Stomach (tissue), 4 donors: Measurements from ENCODE around the gene EML6.

Source experiments
- EP300 ChIP-seq: sonication (generic); formaldehyde crosslinking; IDR thresholded peaks from one replicate; pipeline ENCODE4 v1.6.1; 2017; ENCODE audit warnings: antibody characterized with exemption
- POLR2A ChIP-seq, 4 donors: fragments of 450-650 bp; IDR thresholded peaks; one replicate each; pipeline ENCODE4 v1.6.1; 2016; ENCODE audit warnings: antibody characterized with exemption in 4 of 4, control low read depth in 2 of 4, mild to moderate bottlenecking in 1 of 4, moderate library complexity in 1 of 4
- POLR2AphosphoS5 ChIP-seq, 3 donors: sonication (generic); formaldehyde crosslinking; IDR thresholded peaks; one replicate each; pipeline ENCODE4 v1.6.1; 2016; ENCODE audit warnings: antibody characterized with exemption in 3 of 3
- TF ChIP-seq, protein P1 (sequence below), 7 experiments: fragments of 450-650 bp in 4 of 7; fragments of 200-600 bp in 3 of 7; sonication (generic) in 3 of 7; IDR thresholded peaks; one replicate each; pipeline ENCODE4 v1.5.1; 2016 to 2019; ENCODE audit warnings: antibody characterized with exemption in 7 of 7, control low read depth in 2 of 7, mild to moderate bottlenecking in 1 of 7

DNA sequence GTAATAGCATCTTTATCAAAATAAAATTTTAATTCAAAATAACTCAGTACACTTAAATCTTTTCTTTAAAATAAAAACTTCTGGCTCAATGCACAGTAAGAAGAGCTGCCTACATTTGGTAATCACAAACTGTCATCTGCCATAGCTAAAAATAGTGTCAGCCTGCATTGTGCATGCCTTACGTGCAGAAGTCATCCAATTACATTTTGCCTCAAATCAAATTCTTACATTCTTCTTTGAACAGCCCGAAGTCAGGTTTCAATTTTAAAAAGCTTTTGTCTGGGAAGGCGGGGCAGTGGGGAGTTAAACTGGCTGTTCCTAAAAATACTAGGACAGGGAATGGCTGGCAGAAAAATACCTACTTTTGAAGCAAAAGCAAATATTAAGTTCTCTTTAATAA, 275.7 kb downstream of the EML6 start:
- TF ChIP-seq POLR2A (IDR thresholded peaks at IDR 0.05) (no peak), EP300 (no peak), POLR2AphosphoS5 (IDR thresholded peaks at IDR 0.05) (no peak)
- TF ChIP-seq, protein P1, sequence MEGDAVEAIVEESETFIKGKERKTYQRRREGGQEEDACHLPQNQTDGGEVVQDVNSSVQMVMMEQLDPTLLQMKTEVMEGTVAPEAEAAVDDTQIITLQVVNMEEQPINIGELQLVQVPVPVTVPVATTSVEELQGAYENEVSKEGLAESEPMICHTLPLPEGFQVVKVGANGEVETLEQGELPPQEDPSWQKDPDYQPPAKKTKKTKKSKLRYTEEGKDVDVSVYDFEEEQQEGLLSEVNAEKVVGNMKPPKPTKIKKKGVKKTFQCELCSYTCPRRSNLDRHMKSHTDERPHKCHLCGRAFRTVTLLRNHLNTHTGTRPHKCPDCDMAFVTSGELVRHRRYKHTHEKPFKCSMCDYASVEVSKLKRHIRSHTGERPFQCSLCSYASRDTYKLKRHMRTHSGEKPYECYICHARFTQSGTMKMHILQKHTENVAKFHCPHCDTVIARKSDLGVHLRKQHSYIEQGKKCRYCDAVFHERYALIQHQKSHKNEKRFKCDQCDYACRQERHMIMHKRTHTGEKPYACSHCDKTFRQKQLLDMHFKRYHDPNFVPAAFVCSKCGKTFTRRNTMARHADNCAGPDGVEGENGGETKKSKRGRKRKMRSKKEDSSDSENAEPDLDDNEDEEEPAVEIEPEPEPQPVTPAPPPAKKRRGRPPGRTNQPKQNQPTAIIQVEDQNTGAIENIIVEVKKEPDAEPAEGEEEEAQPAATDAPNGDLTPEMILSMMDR (IDR thresholded peaks at IDR 0.05): no peak
